Stimulated activated CD4-positive, alpha-beta T cell treated with anti-CD3 and anti-CD28 coated beads, Interleukin-15, amount 100 ng/mL, for 24 hours (primary cell): Measurements from ENCODE around the gene ROBO1.

Experiments used
- DNase-seq: peaks from one replicate; pipeline ENCODE4 v3.0.0-alpha.2; 2020

Gene ROBO1

GRCh38 chr3:78860567-78860966 lies 907.2 kb downstream of the ROBO1 start:
- no peak for DNase-seq

DNA sequence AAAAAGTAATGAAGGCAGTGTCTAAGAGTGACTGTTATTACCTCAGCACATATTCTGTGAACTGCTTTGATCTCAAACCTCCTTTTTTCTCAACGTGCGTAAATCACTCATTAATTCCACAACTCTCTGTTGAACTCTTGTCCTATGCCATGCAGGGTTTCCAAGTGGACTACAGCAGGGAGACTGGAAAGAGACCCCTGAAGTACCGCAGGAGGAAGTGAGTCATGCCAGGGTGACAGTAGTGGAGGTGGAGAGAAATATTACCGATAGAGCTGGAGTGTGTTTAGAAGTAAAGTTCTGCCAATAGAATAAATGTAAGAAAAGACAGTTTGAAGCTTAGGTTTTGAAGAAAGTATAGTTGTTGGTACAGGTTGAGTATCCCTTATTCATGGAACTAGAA lies 908.9 kb downstream of the ROBO1 start:
- no peak for DNase-seq

- no peak for DNase-seq
These were observed 909.6 kb downstream of the ROBO1 start for GRCh38 chr3:78858174-78858573.

DNA sequence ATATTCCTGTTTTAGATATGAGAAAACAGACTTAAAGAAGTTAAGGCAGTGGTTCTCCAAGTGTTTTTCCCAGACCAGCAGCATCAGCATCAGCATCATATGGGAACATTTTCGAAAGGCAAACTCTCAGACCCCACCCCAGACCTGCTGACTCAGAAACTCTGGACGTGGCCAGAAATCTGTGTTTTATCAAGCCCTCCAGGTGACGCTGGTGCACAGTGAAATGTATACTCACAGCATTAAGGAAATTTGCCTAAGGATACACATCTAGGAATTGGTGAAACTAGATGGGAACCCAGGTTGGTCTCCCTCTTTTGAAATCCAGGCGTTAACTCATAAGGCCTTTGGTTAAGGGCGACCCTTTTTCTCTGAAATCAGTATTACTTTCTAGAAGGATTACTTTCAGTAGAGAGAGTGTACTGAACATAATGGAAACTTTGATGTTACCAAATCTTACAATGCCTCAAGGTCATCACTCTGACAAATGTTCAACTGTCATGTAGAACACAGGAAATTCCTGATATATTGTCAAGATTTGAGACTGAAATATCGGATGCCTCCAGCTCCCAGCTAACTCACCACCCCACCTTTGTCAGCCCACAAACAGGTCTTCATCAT lies 910.2 kb downstream of the ROBO1 start:
- no peak for DNase-seq

- DNase-seq = no peak
These were observed 911.6 kb downstream of the ROBO1 start for GRCh38 chr3:78856164-78856563.

- DNase-seq = no peak
These were observed 912.6 kb downstream of the ROBO1 start for GRCh38 chr3:78855190-78855589.

- DNase-seq = no peak
These were observed 919.2 kb downstream of the ROBO1 start for GRCh38 chr3:78848392-78849288.

- no peak for DNase-seq
These were observed 920.2 kb downstream of the ROBO1 start for GRCh38 chr3:78847603-78848002.

GRCh38 chr3:78847203-78847602 lies 920.6 kb downstream of the ROBO1 start:
- DNase-seq = no peak

DNA sequence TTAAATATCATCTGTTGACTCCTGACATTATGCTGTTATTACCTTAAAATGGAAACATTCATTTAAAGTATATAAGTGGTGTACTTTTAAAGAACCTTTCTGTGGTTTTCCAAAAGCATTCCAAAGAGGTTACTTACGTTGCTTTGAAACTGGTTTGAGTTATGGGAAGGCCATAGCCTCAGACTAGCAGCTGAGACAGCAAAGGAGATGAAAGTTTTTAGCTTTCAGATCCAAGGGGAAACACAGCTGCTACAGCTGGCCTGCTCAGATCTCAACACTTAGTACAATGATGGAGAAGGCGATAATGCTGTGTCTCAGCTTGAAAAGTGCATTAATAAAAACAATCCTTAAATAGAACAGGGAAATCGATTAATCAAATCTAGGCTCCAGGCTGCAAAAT lies 921.1 kb downstream of the ROBO1 start:
- no peak for DNase-seq

DNA sequence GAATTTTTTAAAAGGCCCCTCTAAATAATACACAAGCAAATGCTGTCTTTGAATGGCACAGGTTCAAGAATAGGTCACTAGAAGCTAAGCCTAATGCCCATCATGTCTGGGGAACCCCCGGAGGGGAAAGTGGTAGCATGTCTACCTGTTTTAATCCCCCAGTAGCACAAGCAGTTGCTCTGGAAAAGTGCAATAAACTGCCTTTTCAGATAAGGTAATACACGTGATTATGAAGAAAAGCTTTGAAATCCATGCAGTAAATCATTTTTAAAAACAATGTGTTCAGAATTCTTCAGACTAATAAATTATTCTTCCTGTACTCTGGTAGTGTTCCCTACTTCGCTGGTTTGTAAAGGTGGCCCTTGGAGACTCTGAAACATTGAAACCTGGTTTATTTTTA lies 922.2 kb downstream of the ROBO1 start:
- DNase-seq = no peak

- no peak for DNase-seq
These were observed 923.5 kb downstream of the ROBO1 start for GRCh38 chr3:78844307-78844706.

GRCh38 chr3:78839693-78840092 lies 928.1 kb downstream of the ROBO1 start:
- no peak for DNase-seq

GRCh38 chr3:78838362-78838761 lies 929.4 kb downstream of the ROBO1 start:
- DNase-seq = no peak

- no peak for DNase-seq
These were observed 932.9 kb downstream of the ROBO1 start for GRCh38 chr3:78834910-78835309.

DNA sequence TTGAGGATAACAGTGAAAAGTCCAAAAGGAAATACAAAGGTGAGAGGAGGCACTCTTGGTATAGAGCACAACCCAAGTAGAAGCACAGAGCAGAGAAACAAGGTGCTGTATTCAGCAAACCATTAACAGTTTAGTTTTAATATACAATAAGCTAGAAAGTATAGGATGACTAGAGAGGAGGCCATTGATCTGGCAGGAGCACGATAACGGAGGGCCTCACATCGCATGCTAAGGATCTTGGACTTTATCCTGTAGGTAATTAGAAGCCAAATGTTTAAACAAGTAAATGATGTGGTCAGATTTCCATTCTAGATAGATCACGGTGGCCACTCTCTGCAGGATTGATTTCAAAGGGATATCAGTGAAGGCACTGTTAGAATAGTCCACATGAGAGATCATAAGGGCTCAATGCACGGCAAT lies 935.0 kb downstream of the ROBO1 start:
- DNase-seq = no peak

- no peak for DNase-seq
These were observed 936.3 kb downstream of the ROBO1 start for GRCh38 chr3:78831446-78831972.

DNA sequence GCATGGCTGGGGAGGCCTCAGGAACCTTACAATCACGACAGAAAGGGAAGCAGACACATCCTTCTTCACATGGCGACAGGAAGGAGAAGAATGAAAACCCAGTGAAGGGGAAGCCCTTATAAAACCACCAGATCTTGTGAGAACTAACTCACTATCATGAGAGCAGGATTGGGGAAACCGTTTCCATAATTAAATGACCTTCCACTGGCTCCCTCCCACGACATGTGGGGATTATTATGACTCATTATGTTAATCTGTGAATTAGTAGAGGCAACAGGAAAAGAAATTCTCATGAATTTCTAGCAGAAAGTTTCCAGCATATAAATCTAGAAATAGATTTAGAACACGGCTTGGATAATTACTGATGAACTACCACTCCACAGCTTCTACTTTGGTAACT lies 937.3 kb downstream of the ROBO1 start:
- DNase-seq = no peak

DNA sequence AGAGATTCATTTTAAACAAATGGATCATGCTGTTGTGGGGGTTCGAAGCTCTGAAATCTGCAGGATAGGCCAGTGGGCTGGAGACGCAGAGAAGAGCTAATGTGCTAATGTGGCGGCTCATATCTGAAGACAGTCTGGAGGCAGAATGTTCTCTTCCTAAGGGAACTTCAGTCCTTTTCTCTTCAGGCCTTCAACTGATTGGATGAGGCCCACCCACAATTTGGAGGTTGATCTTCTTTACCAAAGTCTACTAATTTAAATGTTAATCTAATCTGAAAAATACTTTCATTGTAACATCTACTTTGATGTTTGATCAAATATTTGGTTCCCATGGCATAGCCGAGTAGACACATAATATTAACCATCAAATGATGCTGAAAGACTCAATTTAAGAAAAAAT lies 940.2 kb downstream of the ROBO1 start:
- no peak for DNase-seq

- DNase-seq = no peak
These were observed 942.0 kb downstream of the ROBO1 start for GRCh38 chr3:78825858-78826215.

GRCh38 chr3:78825118-78825857 lies 942.5 kb downstream of the ROBO1 start:
- no peak for DNase-seq

GRCh38 chr3:78823859-78824258 lies 943.9 kb downstream of the ROBO1 start:
- no peak for DNase-seq

DNA sequence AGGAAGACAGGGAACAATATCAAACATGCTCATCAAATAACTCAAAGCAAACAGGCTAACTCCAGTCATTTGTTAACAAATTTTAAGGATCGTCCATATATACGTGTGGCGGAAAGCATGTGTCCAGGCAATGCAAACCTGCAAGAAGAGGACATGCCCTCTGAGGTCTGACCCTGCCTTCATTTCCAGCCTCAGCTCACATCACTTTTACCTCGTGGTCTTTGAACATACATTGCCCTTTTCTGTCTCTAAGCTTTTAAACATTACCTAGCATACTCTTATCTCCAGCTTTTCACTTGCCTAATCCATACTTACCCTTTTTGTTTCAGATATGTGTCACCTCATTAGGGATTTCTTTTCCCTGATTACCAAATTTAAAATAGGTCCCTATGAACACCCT lies 944.4 kb downstream of the ROBO1 start:
- DNase-seq = no peak

- no peak for DNase-seq
These were observed 945.1 kb downstream of the ROBO1 start for GRCh38 chr3:78822726-78823125.
